Subcutaneous adipose tissue (tissue), 4 donors: ENCODE results near the gene ZMIZ1. TPM values are rescaled to one million over a fixed set of nuclear protein-coding genes. Genes with fewer than 3 reads are reported as not detected.

Source experiments
- total RNA-seq, 4 donors: library from RNA; depleted of rRNA; stranded (reverse); fragments of >200 nt; gene quantifications; one replicate each; pipeline ENCODE4 v1.1.0, GENCODE V29; 2016
- TF ChIP-seq, protein P1 (sequence below): fragments of 450-650 bp; IDR thresholded peaks from one replicate; pipeline ENCODE4 v1.5.1; 2016; ENCODE audit warnings: low read depth, mild to moderate bottlenecking, control low read depth, antibody characterized with exemption, moderate library complexity

ZMIZ1 gene
- total RNA-seq, 4 donors from 2014 or later = 38.1 to 70.6 (median 51.4) TPM

- TF ChIP-seq, protein P1, sequence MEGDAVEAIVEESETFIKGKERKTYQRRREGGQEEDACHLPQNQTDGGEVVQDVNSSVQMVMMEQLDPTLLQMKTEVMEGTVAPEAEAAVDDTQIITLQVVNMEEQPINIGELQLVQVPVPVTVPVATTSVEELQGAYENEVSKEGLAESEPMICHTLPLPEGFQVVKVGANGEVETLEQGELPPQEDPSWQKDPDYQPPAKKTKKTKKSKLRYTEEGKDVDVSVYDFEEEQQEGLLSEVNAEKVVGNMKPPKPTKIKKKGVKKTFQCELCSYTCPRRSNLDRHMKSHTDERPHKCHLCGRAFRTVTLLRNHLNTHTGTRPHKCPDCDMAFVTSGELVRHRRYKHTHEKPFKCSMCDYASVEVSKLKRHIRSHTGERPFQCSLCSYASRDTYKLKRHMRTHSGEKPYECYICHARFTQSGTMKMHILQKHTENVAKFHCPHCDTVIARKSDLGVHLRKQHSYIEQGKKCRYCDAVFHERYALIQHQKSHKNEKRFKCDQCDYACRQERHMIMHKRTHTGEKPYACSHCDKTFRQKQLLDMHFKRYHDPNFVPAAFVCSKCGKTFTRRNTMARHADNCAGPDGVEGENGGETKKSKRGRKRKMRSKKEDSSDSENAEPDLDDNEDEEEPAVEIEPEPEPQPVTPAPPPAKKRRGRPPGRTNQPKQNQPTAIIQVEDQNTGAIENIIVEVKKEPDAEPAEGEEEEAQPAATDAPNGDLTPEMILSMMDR = no peak
Measured at GRCh38 chr10:79259834-79260233, 191.1 kb downstream of the ZMIZ1 start.

- TF ChIP-seq, protein P1 = no peak
Measured at GRCh38 chr10:79260811-79261740, 192.3 kb downstream of the ZMIZ1 start.

GRCh38 chr10:79262131-79262530 is 193.4 kb downstream of the ZMIZ1 start:
- TF ChIP-seq, protein P1 = no peak

- TF ChIP-seq, protein P1 = no peak
Measured at GRCh38 chr10:79262959-79263746, 194.4 kb downstream of the ZMIZ1 start.

- TF ChIP-seq, protein P1 = no peak
Measured at GRCh38 chr10:79263939-79264338, 195.2 kb downstream of the ZMIZ1 start.

DNA sequence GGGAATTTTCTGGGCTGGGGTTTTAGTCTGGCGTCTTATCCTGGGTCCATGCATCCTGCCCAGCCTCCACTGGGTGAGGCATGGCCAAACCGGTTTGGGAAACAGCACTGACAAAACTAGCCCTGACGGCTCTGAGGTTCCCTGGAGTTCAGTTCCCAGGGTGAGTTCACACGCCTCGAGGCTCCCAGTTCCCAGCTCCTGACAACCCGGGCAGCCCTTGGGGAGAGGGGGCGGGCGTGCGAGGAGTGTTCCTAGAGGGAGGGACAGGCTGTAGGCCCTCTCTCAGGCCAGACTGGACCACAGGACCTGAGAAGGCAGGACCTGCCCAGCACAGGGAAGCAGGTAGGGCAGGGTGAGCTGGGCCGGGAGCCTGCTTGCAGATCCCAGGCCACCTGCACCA is 196.2 kb downstream of the ZMIZ1 start:
- TF ChIP-seq, protein P1 = no peak

DNA sequence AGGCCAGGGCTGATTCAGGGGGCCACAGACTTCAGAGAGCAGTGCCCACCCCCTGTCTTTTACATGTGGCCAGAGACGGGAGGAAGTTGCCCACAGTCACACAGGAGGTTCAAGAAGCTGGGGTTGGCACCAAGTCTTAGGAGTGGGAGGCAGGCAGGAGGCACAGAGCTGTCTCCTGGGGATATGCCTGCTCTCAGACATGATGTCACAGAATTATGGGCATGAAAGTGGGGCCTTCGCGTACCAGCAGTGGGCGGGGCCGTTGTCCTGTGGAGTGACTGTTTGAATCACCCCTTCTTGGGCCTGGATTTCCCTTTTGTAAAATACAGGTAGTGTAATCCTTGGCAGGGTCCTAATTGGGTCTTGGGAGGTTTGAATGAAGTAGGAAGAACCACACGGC is 197.3 kb downstream of the ZMIZ1 start:
- TF ChIP-seq, protein P1 = no peak
